GM13976 (cell line): ENCODE results near the gene CLTB.

ENCODE experiments used
- DNase-seq: peaks from one replicate; pipeline ENCODE4 v3.0.0; 2012; ENCODE audit warnings: low spot score
- CTCF ChIP-seq: IDR thresholded peaks from 2 replicates; pipeline ENCODE4 v1.5.1; 2012; ENCODE audit warnings: borderline replicate concordance, mild to moderate bottlenecking; ENCODE audit not compliant: insufficient read depth; ENCODE audit errors: extremely low read depth, missing control alignments, control extremely low read depth
- in situ Hi-C: fragments of 300-500 bp; cut with MboI; formaldehyde crosslinking; loops from one replicate; pipeline ENCODE4 v1.12.0; 2022; ENCODE audit warnings: low sequenced_read_pairs, mixed read lengths, inconsistent platforms; ENCODE audit not compliant: unreplicated experiment

CLTB gene

GRCh38 chr5:176405656-176406435, 10.5 kb downstream of the CLTB start:
- TF ChIP-seq CTCF: no peak
- DNase-seq: no peak
- in situ Hi-C loops: loop anchor here (25.0 kb wide), 1 partner anchor 181 kb away; no protein-coding TSS in a partner anchor

- no peak for DNase-seq
- in situ Hi-C loops: loop anchor here (25.0 kb wide), 1 partner anchor 186 kb away; no protein-coding TSS in a partner anchor
- TF ChIP-seq CTCF: no peak
Measured at GRCh38 chr5:176401281-176402205, 14.8 kb downstream of the CLTB start.

DNA sequence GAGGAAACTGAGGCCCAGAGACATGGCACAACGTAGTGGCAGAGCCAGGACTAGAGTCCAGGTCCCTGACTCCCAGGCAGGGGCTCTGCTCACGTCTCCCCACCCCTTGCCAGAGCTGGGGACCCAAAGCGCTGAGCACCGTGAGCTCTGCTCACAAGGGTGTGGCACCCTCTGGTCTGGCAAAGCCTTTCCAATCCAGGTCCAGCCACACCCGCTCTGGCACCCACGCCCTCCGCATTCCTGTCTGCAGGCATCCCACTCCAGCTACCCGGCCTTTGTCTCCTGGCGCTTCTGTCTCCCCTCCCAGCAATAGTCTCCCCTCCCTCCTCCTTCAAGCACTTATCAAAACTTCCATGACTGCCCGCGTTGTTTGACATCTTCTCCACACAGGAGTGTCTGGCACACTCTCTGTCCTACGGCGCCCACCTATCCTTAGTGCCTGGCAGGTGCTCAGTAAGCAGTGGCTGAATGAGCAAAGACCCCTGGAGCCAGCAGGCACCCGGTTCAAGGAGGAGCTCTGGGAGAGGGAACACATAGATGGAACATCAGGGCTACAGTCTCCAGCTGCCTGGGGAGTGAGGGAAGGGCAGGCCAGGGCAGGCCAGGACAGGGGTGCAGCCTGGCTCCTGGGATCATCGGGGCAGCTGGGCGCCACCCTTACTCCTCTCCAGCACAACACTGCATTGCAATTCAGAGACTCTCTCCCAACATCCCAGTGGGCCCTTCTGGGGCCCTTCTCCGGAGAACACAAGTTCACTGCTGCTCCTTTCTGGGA, 15.8 kb downstream of the CLTB start:
- TF ChIP-seq CTCF: no peak
- in situ Hi-C loops: loop anchor here (25.0 kb wide), 1 partner anchor 187 kb away; no protein-coding TSS in a partner anchor
- DNase-seq: no peak

GRCh38 chr5:176397736-176398420, 18.5 kb downstream of the CLTB start:
- no peak for DNase-seq
- TF ChIP-seq CTCF: no peak
- in situ Hi-C loops: no loop called here

DNA sequence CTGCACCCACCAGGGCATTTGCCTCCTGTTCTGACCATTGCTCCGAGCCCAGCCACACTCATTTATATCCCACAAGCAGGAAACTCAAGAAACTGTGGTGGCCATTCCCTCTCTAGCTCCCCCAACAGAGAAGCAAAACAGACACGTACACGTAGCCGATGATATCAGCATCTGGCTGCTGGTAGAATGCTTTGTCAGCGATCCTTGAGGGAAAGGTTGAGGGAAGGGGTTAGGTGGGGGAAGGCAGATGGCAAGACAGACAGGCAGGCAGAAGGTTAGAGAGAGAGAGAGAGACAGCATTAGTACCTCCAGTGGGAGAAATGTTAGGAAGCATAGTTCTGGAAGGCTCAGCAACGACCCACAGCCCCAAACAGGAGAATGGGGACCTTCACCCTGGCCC, 20.0 kb downstream of the CLTB start:
- DNase-seq: no peak
- in situ Hi-C loops: no loop called here
- TF ChIP-seq CTCF: no peak
